Osteocyte (in vitro differentiated cells): ENCODE results near the gene GPR160. TPM values are rescaled to one million over a fixed set of nuclear protein-coding genes. Genes with fewer than 3 reads are reported as not detected.
A peak's percentile ranks its signal among the peaks of the same experiment; 100 is the strongest.

Experiments used
- DNase-seq: peaks from one replicate; pipeline ENCODE4 v3.0.0; 2021; ENCODE audit warnings: mixed read lengths; ENCODE audit not compliant: unreplicated experiment; ENCODE audit errors: extremely low spot score
- H3K27ac Mint-ChIP-seq: one replicate; pipeline ENCODE4 v1.8.0; 2021; ENCODE audit warnings: mild to moderate bottlenecking, mixed read lengths; ENCODE audit not compliant: unreplicated experiment
- H3K27me3 Mint-ChIP-seq: one replicate; pipeline ENCODE4 v1.8.0; 2021; ENCODE audit warnings: mixed read lengths; ENCODE audit not compliant: unreplicated experiment
- H3K36me3 Mint-ChIP-seq: one replicate; pipeline ENCODE4 v1.8.0; 2021; ENCODE audit warnings: mixed read lengths; ENCODE audit not compliant: unreplicated experiment
- H3K4me1 Mint-ChIP-seq: one replicate; pipeline ENCODE4 v1.8.0; 2021; ENCODE audit warnings: mixed read lengths; ENCODE audit not compliant: unreplicated experiment
- H3K4me3 Mint-ChIP-seq: one replicate; pipeline ENCODE4 v1.8.0; 2021; ENCODE audit warnings: mild to moderate bottlenecking, moderate library complexity, mixed read lengths; ENCODE audit not compliant: unreplicated experiment
- H3K9me3 Mint-ChIP-seq: one replicate; pipeline ENCODE4 v1.8.0; 2021; ENCODE audit warnings: mixed read lengths; ENCODE audit not compliant: unreplicated experiment
- total RNA-seq: library from RNA; stranded (reverse); gene quantifications from 2 replicates; pipeline ENCODE4 v1.2.1, GENCODE V29; 2021
- TF ChIP-seq, protein P1 (sequence below): fragments of 200-600 bp; sonication (generic); IDR thresholded peaks from 2 replicates; pipeline ENCODE4 v1.5.0; 2021; ENCODE audit warnings: antibody characterized with exemption, mild to moderate bottlenecking, moderate library complexity

The GPR160 gene
- total RNA-seq, 1 donor from 2014 or later, result 0.27 TPM

DNA sequence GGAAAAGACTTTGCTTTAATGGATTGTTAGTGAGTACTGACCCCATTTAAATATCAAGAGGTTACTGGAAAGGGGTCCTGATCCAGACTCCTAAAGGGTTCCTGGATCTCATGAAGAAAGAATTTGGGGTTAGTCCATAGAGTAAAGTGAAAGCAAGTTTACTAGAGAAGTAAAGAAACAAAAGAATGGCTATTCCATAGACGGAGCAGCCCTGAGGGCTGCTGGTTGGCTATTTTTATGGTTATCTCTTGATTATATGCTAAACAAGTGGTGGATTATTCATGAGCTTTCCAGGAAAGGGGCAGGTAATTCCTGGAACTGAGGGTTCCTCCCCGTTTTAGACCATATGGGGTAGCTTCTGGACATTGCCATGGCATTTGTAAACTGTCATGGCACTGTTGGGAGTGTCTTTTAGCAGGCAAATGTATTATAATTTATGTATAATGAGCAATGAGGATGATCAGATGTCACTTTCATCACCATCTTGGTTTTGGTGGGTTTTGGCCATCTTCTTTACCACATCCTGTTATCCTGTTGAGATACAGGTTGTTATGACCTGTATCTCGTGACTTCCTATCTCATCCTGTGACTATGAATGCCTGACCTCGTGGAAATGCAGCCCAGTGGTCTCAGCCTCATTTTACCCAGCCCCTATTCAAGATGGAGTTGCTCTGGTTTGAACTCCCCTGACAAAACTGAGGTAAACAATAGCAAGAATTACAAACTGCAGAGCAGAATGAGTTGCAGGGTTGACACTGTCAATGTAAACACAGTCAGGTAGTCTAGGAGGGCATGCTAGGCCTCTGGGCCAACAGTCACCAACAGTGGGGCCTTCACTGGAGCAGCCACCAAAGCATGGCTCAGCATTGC lies 10.3 kb upstream of the GPR160 start:
- no peaks in the 10 kb centered on the region for H3K9me3 Mint-ChIP-seq
- H3K36me3 Mint-ChIP-seq, result no peaks in the 10 kb centered on the region
- peaks cover 27% of the 10 kb centered on the region for H3K27me3 Mint-ChIP-seq
- no peak overlapping the region for H3K27ac Mint-ChIP-seq
- DNase-seq, result no peak
- TF ChIP-seq, protein P1, sequence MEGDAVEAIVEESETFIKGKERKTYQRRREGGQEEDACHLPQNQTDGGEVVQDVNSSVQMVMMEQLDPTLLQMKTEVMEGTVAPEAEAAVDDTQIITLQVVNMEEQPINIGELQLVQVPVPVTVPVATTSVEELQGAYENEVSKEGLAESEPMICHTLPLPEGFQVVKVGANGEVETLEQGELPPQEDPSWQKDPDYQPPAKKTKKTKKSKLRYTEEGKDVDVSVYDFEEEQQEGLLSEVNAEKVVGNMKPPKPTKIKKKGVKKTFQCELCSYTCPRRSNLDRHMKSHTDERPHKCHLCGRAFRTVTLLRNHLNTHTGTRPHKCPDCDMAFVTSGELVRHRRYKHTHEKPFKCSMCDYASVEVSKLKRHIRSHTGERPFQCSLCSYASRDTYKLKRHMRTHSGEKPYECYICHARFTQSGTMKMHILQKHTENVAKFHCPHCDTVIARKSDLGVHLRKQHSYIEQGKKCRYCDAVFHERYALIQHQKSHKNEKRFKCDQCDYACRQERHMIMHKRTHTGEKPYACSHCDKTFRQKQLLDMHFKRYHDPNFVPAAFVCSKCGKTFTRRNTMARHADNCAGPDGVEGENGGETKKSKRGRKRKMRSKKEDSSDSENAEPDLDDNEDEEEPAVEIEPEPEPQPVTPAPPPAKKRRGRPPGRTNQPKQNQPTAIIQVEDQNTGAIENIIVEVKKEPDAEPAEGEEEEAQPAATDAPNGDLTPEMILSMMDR, result no peak
- no peak overlapping the region for H3K4me3 Mint-ChIP-seq
- no peaks in the 10 kb centered on the region for H3K4me1 Mint-ChIP-seq

DNA sequence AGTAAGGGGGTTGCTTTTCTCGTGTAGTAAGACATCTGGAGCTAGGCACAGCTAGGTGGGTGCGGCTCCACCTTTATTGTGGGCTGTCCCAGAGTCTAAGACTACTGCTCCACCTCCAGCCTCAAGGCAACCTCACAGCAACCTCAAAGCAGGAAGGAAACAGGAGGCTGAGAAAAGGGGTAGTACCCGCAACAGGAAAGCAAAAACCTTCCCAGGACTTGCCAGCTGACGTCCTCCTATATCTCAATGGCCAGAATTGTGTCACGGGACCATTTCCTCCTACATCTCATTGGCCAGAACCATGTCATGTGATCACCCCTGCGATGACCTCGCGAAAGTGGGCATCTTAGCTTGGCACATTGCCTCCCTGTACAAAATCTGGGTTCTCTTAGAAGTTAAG lies 4.3 kb upstream of the GPR160 start:
- H3K36me3 Mint-ChIP-seq, result no peaks in the 10 kb centered on the region

DNA sequence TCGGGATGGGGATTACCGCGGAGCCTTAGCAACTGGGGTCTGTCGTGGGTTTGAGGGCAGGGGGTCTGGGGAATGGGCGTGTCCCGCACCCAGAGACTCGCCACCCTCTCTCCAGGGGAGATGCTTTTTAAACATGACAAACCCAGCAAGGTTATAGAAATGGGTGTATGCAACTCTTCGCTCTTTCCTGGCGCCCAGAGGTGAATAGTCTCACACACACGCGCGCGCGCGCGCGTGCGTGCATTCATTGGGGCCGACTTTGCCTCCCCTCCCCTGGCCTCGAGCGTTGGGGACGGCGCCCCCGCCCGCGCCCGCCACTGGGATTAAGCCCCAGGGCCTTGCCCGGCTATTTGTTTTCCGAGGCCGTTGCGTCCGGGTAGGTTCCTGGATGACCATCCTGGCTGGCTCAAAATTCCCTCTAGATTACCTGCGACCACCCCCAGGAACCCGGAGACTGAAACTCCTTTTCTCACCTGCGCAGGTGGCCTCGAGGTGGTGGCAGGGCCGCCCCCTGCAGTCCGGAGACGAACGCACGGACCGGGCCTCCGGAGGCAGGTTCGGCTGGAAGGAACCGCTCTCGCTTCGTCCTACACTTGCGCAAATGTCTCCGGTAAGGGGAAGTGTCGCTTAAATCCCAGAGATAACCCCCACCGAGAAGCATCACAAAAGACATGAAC lies 777 bp downstream of the GPR160 start:
- Mint-ChIP-seq H3K9me3 (no peaks in the 10 kb centered on the region), H3K4me1 (peaks cover 7% of the 10 kb centered on the region), H3K36me3 (no peaks in the 10 kb centered on the region), H3K27ac (no peak overlapping the region), H3K4me3 (peak overlapping the region; percentile 68), H3K27me3 (peaks cover 63% of the 10 kb centered on the region)
- DNase-seq, result no peak
- TF ChIP-seq, protein P1, result no peak

More for the DNA sequence above, 4.3 kb upstream of the GPR160 start:
- Mint-ChIP-seq H3K27me3 (peaks cover 25% of the 10 kb centered on the region), H3K9me3 (no peaks in the 10 kb centered on the region), H3K27ac (no peak overlapping the region), H3K4me1 (peaks cover 2% of the 10 kb centered on the region), H3K4me3 (no peak overlapping the region)
- TF ChIP-seq, protein P1, result no peak
- DNase-seq, result no peak

DNA sequence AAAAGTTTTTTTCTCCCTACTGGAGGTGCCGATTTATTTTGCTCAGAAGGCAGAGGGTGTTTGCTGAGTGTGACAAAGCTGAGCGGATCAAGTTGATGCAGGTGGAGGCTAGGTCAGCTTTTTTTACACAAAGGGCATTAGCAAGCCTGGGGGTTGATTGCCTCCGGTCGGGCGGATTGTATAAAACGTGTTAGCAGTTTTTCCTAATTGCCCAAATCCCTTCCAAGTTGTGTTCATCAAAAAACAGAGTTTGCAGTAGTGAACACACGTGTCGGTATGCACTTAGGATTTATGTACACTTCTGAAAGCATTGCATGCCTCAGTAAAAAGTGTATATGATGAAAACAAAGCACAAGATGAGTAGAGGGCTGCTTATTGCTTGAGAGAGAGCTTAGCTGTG lies 2.6 kb downstream of the GPR160 start:
- peaks cover 63% of the 10 kb centered on the region for H3K27me3 Mint-ChIP-seq
- TF ChIP-seq, protein P1, result no peak
- H3K27ac Mint-ChIP-seq, result no peak overlapping the region
- no peaks in the 10 kb centered on the region for H3K9me3 Mint-ChIP-seq
- no peaks in the 10 kb centered on the region for H3K36me3 Mint-ChIP-seq
- no peak for DNase-seq
- H3K4me1 Mint-ChIP-seq, result peaks cover 8% of the 10 kb centered on the region
- H3K4me3 Mint-ChIP-seq, result no peak overlapping the region

DNA sequence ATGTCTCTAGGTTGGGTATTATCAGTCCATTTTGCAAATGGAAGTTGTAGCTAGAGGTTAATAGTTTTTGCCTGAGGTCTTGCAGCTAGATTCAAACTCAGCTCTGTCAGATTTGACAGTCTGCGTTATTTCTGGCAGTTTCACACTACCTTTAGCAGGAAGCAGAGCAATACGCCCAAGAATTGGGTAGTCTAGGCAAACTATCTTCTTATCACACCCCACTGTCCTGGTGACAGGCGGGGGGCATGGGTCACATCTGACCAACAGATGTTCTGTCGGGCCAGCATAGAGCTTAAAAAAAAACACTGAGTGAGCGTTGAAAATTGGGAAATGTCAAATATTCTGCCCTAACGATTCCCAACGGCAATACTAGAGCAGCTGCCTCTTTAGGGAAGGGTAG lies 5.7 kb downstream of the GPR160 start:
- Mint-ChIP-seq H3K9me3 (no peaks in the 10 kb centered on the region), H3K4me1 (peaks cover 9% of the 10 kb centered on the region), H3K4me3 (no peak overlapping the region), H3K27ac (no peak overlapping the region), H3K27me3 (peaks cover 49% of the 10 kb centered on the region), H3K36me3 (no peaks in the 10 kb centered on the region)
- TF ChIP-seq, protein P1, result no peak
- no peak for DNase-seq
